Neural cell (in vitro differentiated cells): ENCODE results near the gene PRKCG. TPM values are rescaled to one million over a fixed set of nuclear protein-coding genes. Genes with fewer than 3 reads are reported as not detected.

Experiments
- H2AFZ ChIP-seq: fragments of 200-600, 300-800 bp; sonication (generic), shearing (Covaris generic); 2 replicates; pipeline ENCODE4 v1.6.0; 2014; ENCODE audit warnings: low read depth, mild to moderate bottlenecking, antibody characterized with exemption, low read length, moderate library complexity
- H3F3A ChIP-seq: fragments of 200-600 bp; shearing (Covaris generic); 2 replicates; pipeline ENCODE4 v1.6.1; 2016; ENCODE audit warnings: mild to moderate bottlenecking, moderate library complexity, mixed read lengths, antibody characterized with exemption, low read length; ENCODE audit not compliant: insufficient read depth, poor library complexity, severe bottlenecking
- H3K27ac ChIP-seq: fragments of 200-600, 300-800 bp; sonication (generic), shearing (Covaris generic); 2 replicates; pipeline ENCODE4 v1.5.1; 2014; ENCODE audit warnings: mild to moderate bottlenecking, low read length, moderate library complexity
- H3K27me3 ChIP-seq: fragments of 300-800, 200-600 bp; sonication (generic), shearing (Covaris generic); 2 replicates; pipeline ENCODE4 v1.6.0; 2014; ENCODE audit warnings: mild to moderate bottlenecking, low read depth, low read length, moderate library complexity; ENCODE audit not compliant: insufficient read depth
- H3K36me3 ChIP-seq: fragments of 300-800, 200-600 bp; sonication (generic), shearing (Covaris generic); 2 replicates; pipeline ENCODE4 v1.5.1; 2014; ENCODE audit warnings: mild to moderate bottlenecking, antibody characterized with exemption, low read length, moderate library complexity; ENCODE audit not compliant: insufficient read depth
- H3K4me2 ChIP-seq: fragments of 300-800, 200-600 bp; sonication (generic), shearing (Covaris generic); 2 replicates; pipeline ENCODE4 v1.6.0; 2014; ENCODE audit warnings: mild to moderate bottlenecking, low read length
- H3K4me3 ChIP-seq: fragments of 300-800, 200-600 bp; sonication (generic), shearing (Covaris generic); 2 replicates; pipeline ENCODE4 v1.5.1; 2014; ENCODE audit warnings: mild to moderate bottlenecking, low read length, moderate library complexity
- H3K79me2 ChIP-seq: fragments of 200-600 bp; shearing (Covaris generic); replicated peaks from 2 replicates; pipeline ENCODE4 v1.6.0; 2014; ENCODE audit warnings: mild to moderate bottlenecking, low read length, moderate library complexity; ENCODE audit not compliant: insufficient read depth
- H3K9ac ChIP-seq: fragments of 300-800, 200-600 bp; sonication (generic), shearing (Covaris generic); 2 replicates; pipeline ENCODE4 v1.6.1; 2016; ENCODE audit warnings: mild to moderate bottlenecking, low read length, mixed read lengths
- H3K9me2 ChIP-seq: fragments of 200-600 bp; shearing (Covaris generic); 2 replicates; pipeline ENCODE4 v1.6.1; 2016; ENCODE audit warnings: mild to moderate bottlenecking, low read length, mixed read lengths; ENCODE audit not compliant: insufficient read depth
- H3K9me3 ChIP-seq: fragments of 200-600, 300-800 bp; sonication (generic), shearing (Covaris generic); 2 replicates; pipeline ENCODE4 v1.6.1; 2016; ENCODE audit warnings: mild to moderate bottlenecking, mixed run types, low read length, moderate library complexity, mixed read lengths
- H4K20me1 ChIP-seq: fragments of 200-600 bp; shearing (Covaris generic); 2 replicates; pipeline ENCODE4 v1.6.1; 2016; ENCODE audit warnings: mild to moderate bottlenecking, mixed run types; ENCODE audit not compliant: insufficient read depth
- EP300 ChIP-seq: fragments of 450-650 bp; conservative IDR thresholded peaks from 2 replicates; pipeline ENCODE4 v1.6.1; 2014; ENCODE audit warnings: antibody characterized with exemption, mild to moderate bottlenecking, moderate library complexity; ENCODE audit not compliant: poor library complexity, severe bottlenecking
- MXI1 ChIP-seq: fragments of 450-650 bp; conservative IDR thresholded peaks from 2 replicates; pipeline ENCODE4 v1.6.1; 2014; ENCODE audit warnings: antibody characterized with exemption, mild to moderate bottlenecking; ENCODE audit not compliant: poor library complexity, severe bottlenecking
- POLR2AphosphoS5 ChIP-seq: IDR thresholded peaks from 2 replicates; pipeline ENCODE4 v1.6.1; 2012
- RAD21 ChIP-seq: fragments of 450-650 bp; conservative IDR thresholded peaks from 2 replicates; pipeline ENCODE4 v1.6.1; 2014; ENCODE audit warnings: antibody characterized with exemption, mild to moderate bottlenecking, moderate library complexity
- SMC3 ChIP-seq: fragments of 450-650 bp; conservative IDR thresholded peaks from 2 replicates; pipeline ENCODE4 v1.6.1; 2014; ENCODE audit warnings: antibody characterized with exemption, mild to moderate bottlenecking, moderate library complexity; ENCODE audit not compliant: poor library complexity
- TAF1 ChIP-seq: IDR thresholded peaks from 2 replicates; pipeline ENCODE4 v1.6.1; 2012; ENCODE audit warnings: low read depth
- polyA plus RNA-seq: library from polyadenylated mRNA; depleted of rRNA; stranded (reverse); fragments of >200 nt; gene quantifications from 2 replicates; pipeline ENCODE4 v1.2.3, GENCODE V29; 2014
- TF ChIP-seq, protein P1 (sequence below): IDR thresholded peaks from 2 replicates; pipeline ENCODE4 v1.6.1; 2012; ENCODE audit warnings: borderline replicate concordance
- TF ChIP-seq, protein P2 (sequence below): fragments of 450-650 bp; IDR thresholded peaks from 2 replicates; pipeline ENCODE4 v1.5.1; 2014; ENCODE audit warnings: antibody characterized with exemption, mild to moderate bottlenecking, moderate library complexity; ENCODE audit not compliant: poor library complexity, severe bottlenecking

PRKCG gene
- polyA plus RNA-seq, 1 donor from 2014 or later = 0.99 TPM

DNA sequence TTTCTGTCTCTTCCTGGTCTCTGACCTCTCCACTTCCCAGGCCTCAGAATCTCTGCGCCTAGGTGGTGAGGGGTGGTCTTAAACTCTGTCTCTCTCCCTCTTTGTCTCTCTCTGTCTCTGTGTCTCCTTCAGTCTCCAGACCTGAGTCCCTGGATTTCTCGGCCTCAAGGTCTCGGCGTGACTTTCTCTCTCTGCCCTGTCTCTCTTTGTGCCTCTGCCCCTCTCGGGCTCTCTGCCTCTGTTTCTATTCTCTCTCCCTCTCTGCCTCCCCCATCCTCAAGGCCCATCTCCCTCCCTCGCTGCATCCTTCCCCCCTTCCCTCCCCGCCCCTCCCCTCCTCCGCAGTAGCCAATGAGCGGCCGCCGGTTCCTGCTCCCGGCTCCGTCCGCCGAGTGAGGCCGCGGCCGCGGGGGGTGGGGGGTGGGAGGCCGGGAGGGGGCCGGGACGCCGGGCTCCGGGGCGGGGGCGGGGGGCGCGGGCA, 27.0 kb downstream of the PRKCG start, which contains the start of gene CACNG7:
Gene CACNG7, plus strand, starts transcription at position 344 of the 481 bp plus-strand sequence. CDS start 3,554 bp downstream, outside the sequence.
- no peaks in the 10 kb centered on the region for H4K20me1 ChIP-seq
- peak within 1 kb of the TSS; percentile 60 for H2AFZ ChIP-seq
- H3K9ac ChIP-seq = peak within 1 kb of the TSS; percentile 93
- no peaks in the 10 kb centered on the region for H3F3A ChIP-seq
- H3K79me2 ChIP-seq = peaks cover 24% of the 10 kb centered on the region
- no peaks in the 10 kb centered on the region for H3K27me3 ChIP-seq
- TF ChIP-seq MXI1 (no peak), SMC3 (peak; percentile 16), TAF1 (peak; percentile 77), POLR2AphosphoS5 (peak; percentile 75)
- TF ChIP-seq, protein P1, sequence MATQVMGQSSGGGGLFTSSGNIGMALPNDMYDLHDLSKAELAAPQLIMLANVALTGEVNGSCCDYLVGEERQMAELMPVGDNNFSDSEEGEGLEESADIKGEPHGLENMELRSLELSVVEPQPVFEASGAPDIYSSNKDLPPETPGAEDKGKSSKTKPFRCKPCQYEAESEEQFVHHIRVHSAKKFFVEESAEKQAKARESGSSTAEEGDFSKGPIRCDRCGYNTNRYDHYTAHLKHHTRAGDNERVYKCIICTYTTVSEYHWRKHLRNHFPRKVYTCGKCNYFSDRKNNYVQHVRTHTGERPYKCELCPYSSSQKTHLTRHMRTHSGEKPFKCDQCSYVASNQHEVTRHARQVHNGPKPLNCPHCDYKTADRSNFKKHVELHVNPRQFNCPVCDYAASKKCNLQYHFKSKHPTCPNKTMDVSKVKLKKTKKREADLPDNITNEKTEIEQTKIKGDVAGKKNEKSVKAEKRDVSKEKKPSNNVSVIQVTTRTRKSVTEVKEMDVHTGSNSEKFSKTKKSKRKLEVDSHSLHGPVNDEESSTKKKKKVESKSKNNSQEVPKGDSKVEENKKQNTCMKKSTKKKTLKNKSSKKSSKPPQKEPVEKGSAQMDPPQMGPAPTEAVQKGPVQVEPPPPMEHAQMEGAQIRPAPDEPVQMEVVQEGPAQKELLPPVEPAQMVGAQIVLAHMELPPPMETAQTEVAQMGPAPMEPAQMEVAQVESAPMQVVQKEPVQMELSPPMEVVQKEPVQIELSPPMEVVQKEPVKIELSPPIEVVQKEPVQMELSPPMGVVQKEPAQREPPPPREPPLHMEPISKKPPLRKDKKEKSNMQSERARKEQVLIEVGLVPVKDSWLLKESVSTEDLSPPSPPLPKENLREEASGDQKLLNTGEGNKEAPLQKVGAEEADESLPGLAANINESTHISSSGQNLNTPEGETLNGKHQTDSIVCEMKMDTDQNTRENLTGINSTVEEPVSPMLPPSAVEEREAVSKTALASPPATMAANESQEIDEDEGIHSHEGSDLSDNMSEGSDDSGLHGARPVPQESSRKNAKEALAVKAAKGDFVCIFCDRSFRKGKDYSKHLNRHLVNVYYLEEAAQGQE = peak; percentile 43
- peak within 1 kb of the TSS; percentile 93 for H3K27ac ChIP-seq
- peak within 1 kb of the TSS; percentile 99 for H3K4me3 ChIP-seq
- no peaks in the 10 kb centered on the region for H3K9me3 ChIP-seq
- no peaks in the 10 kb centered on the region for H3K9me2 ChIP-seq
- no peaks in the 10 kb centered on the region for H3K36me3 ChIP-seq
- peak within 1 kb of the TSS; percentile 99 for H3K4me2 ChIP-seq

DNA sequence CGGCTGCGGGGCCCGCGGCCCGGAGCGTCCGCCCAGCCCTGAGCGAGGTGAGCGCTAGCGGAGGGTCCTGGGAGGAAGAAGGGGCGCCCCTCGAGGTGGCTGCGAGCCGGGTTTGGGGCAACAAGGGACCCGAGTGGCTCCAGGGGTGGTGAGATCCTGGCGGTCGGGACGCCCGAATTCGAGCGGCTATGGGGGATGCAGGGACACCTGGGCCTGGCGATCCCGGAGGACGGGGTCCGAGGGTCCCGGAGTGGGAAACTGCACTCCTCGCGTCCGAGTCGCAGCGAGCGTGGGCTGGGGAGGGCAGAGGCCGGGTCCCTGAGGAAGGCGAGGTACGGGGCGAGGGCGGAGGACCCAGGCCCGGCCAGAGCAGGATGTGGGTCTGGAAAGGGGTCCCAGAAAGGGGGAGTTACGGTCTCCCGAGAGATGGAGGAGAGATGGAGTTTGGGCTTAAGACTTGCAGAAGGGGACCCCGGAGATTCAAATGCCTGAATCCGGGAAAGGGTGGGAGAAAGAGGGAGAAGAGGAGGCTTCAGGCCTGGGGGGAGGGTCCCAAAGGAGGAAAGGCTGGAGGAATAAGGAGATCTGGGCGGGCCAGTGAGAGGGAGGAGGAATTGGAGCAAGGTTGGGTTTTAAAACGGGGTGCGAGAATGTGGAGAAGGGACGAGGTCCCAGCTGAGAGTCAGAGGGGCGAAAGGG, 27.6 kb downstream of the PRKCG start:
- no peaks in the 10 kb centered on the region for H3K36me3 ChIP-seq
- no peaks in the 10 kb centered on the region for H4K20me1 ChIP-seq
- H3K9ac ChIP-seq = peak overlapping the region; percentile 91
- H3K27ac ChIP-seq = peak overlapping the region; percentile 86
- H3K9me2 ChIP-seq = no peaks in the 10 kb centered on the region
- TF ChIP-seq MXI1 = peak; percentile 32
- TF ChIP-seq, protein P1 = peak; percentile 13
- peak; percentile 3 for TF ChIP-seq RAD21
- no peak for TF ChIP-seq SMC3
- TF ChIP-seq, protein P2, sequence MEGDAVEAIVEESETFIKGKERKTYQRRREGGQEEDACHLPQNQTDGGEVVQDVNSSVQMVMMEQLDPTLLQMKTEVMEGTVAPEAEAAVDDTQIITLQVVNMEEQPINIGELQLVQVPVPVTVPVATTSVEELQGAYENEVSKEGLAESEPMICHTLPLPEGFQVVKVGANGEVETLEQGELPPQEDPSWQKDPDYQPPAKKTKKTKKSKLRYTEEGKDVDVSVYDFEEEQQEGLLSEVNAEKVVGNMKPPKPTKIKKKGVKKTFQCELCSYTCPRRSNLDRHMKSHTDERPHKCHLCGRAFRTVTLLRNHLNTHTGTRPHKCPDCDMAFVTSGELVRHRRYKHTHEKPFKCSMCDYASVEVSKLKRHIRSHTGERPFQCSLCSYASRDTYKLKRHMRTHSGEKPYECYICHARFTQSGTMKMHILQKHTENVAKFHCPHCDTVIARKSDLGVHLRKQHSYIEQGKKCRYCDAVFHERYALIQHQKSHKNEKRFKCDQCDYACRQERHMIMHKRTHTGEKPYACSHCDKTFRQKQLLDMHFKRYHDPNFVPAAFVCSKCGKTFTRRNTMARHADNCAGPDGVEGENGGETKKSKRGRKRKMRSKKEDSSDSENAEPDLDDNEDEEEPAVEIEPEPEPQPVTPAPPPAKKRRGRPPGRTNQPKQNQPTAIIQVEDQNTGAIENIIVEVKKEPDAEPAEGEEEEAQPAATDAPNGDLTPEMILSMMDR = no peak
- no peak for TF ChIP-seq EP300
- H3F3A ChIP-seq = no peaks in the 10 kb centered on the region
- H3K4me2 ChIP-seq = peak overlapping the region; percentile 92
- peaks cover 24% of the 10 kb centered on the region for H3K79me2 ChIP-seq
- H3K9me3 ChIP-seq = no peaks in the 10 kb centered on the region
- peak overlapping the region; percentile 99 for H3K4me3 ChIP-seq
- H3K27me3 ChIP-seq = no peaks in the 10 kb centered on the region
- H2AFZ ChIP-seq = peak overlapping the region; percentile 46
